ENCODE results near the gene DNAJC17.

DNAJC17 gene

GRCh38 chr15:40737048-40737447 is 70.2 kb downstream of the DNAJC17 start:
- no peak for TF ChIP-seq CTCF (IDR thresholded peaks at IDR 0.05; ENCODE audit: low read depth, low read length, missing control alignments)
- H3K4me3 ChIP-seq (ENCODE audit: low read depth, low read length): no peak overlapping the region
- in situ Hi-C loops (cut with HindIII; ENCODE audit: low sequenced_read_pairs): loop anchor here (10.0 kb wide), 1 partner anchor 148 kb away; no protein-coding TSS in a partner anchor
- DNase-seq (ENCODE audit: low read depth): no peak

- H3K4me3 ChIP-seq (ENCODE audit: low read depth, low read length): no peak overlapping the region
- no peak for DNase-seq (ENCODE audit: low read depth)
- TF ChIP-seq CTCF (IDR thresholded peaks at IDR 0.05; ENCODE audit: low read depth, low read length, missing control alignments): no peak
- in situ Hi-C loops (cut with HindIII; ENCODE audit: low sequenced_read_pairs): loop anchor here (10.0 kb wide), 1 partner anchor 148 kb away; no protein-coding TSS in a partner anchor
These were observed 70.7 kb downstream of the DNAJC17 start for GRCh38 chr15:40736575-40736974.

- H3K4me3 ChIP-seq (ENCODE audit: low read depth, low read length): no peak overlapping the region
- in situ Hi-C loops (cut with HindIII; ENCODE audit: low sequenced_read_pairs): loop anchor here (10.0 kb wide), 1 partner anchor 154 kb away; no protein-coding TSS in a partner anchor
- TF ChIP-seq CTCF (IDR thresholded peaks at IDR 0.05; ENCODE audit: low read depth, low read length, missing control alignments): no peak
- DNase-seq (ENCODE audit: low read depth): peak; percentile 11
These were observed 76.2 kb downstream of the DNAJC17 start for GRCh38 chr15:40731034-40731433.

GRCh38 chr15:40723919-40724318 is 83.4 kb downstream of the DNAJC17 start:
- no peak for DNase-seq (ENCODE audit: low read depth)
- in situ Hi-C loops (cut with HindIII; ENCODE audit: low sequenced_read_pairs): no loop called here
- H3K4me3 ChIP-seq (ENCODE audit: low read depth, low read length): no peak overlapping the region
- no peak for TF ChIP-seq CTCF (IDR thresholded peaks at IDR 0.05; ENCODE audit: low read depth, low read length, missing control alignments)

- H3K4me3 ChIP-seq (ENCODE audit: low read depth, low read length): no peak overlapping the region
- no peak for DNase-seq (ENCODE audit: low read depth)
- in situ Hi-C loops (cut with HindIII; ENCODE audit: low sequenced_read_pairs): no loop called here
- TF ChIP-seq CTCF (IDR thresholded peaks at IDR 0.05; ENCODE audit: low read depth, low read length, missing control alignments): no peak
These were observed 84.3 kb downstream of the DNAJC17 start for GRCh38 chr15:40722934-40723333.

- no peak for TF ChIP-seq CTCF (IDR thresholded peaks at IDR 0.05; ENCODE audit: low read depth, low read length, missing control alignments)
- H3K4me3 ChIP-seq (ENCODE audit: low read depth, low read length): no peak overlapping the region
- DNase-seq (ENCODE audit: low read depth): no peak
- in situ Hi-C loops (cut with HindIII; ENCODE audit: low sequenced_read_pairs): no loop called here
These were observed 84.9 kb downstream of the DNAJC17 start for GRCh38 chr15:40722354-40722753.

DNA sequence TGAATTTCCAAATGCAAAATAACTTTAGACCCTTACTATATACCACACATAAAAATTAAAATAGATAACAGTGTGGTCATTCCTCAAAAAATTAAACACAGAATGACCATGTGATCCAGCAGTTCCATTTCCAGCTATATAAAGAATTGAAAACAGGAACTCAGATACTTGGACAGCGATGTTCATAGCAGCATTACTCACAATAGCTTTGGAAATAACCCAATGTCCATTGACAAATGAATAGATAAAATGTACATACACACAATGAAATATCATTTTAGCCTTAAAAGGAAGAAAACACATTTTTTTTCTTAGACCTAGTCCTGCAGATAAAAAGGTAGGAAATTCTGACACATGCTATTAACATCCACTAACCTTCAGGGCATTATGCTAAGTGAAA is 85.6 kb downstream of the DNAJC17 start:
- no peak for TF ChIP-seq CTCF (IDR thresholded peaks at IDR 0.05; ENCODE audit: low read depth, low read length, missing control alignments)
- in situ Hi-C loops (cut with HindIII; ENCODE audit: low sequenced_read_pairs): no loop called here
- DNase-seq (ENCODE audit: low read depth): no peak
- no peak overlapping the region for H3K4me3 ChIP-seq (ENCODE audit: low read depth, low read length)
